Upper lobe of left lung (tissue), 6 donors: ENCODE results near the gene MYBL2. TPM values are rescaled to one million over a fixed set of nuclear protein-coding genes. Genes with fewer than 3 reads are reported as not detected.
A peak's percentile ranks its signal among the peaks of the same experiment; 100 is the strongest.

Source experiments
- ATAC-seq, 2 donors: fragments of 200-7000 bp; cut with Tn5 transposase; one replicate each; pipeline ENCODE4 v1.9.1; 2022; ENCODE audit warnings: mild to moderate bottlenecking in 2 of 2, moderate library complexity in 2 of 2; ENCODE audit not compliant: low FRiP score in 2 of 2
- DNase-seq, 2 donors: peaks; one replicate each; pipeline ENCODE4 v3.0.0-alpha.2; 2019 to 2020
- H3K27ac ChIP-seq, 4 donors: fragments of 200-600 bp; sonication (generic); one replicate each; pipeline ENCODE4 v1.5.1; 2016 to 2019
- H3K27me3 ChIP-seq, 4 donors: fragments of 200-600 bp; sonication (generic); one replicate each; pipeline ENCODE4 v1.5.1; 2017 to 2019
- H3K36me3 ChIP-seq, 4 donors: fragments of 200-600 bp; sonication (generic); one replicate each; pipeline ENCODE4 v1.5.1; 2016 to 2019
- H3K4me1 ChIP-seq, 4 donors: fragments of 200-600 bp; sonication (generic); one replicate each; pipeline ENCODE4 v1.5.1; 2018 to 2019
- H3K4me3 ChIP-seq, 4 donors: fragments of 200-600 bp; sonication (generic); one replicate each; pipeline ENCODE4 v1.5.1; 2017 to 2019; ENCODE audit warnings: mild to moderate bottlenecking in 2 of 4, moderate library complexity in 1 of 4
- H3K9me3 ChIP-seq, 4 donors: fragments of 200-600 bp; sonication (generic); one replicate each; pipeline ENCODE4 v1.5.1; 2018 to 2019
- CTCF ChIP-seq, 6 experiments: fragments of 450-650 bp in 4 of 6; fragments of 200-600 bp in 2 of 6; sonication (generic) in 2 of 6; IDR thresholded peaks; one replicate each; pipeline ENCODE4 v1.5.1; 2016 to 2019; ENCODE audit warnings: antibody characterized with exemption in 6 of 6
- EP300 ChIP-seq, 4 donors: sonication (generic); formaldehyde crosslinking; IDR thresholded peaks; one replicate each; pipeline ENCODE4 v1.5.1; 2017; ENCODE audit warnings: antibody characterized with exemption in 4 of 4, control low read depth in 2 of 4
- POLR2A ChIP-seq, 4 donors: fragments of 450-650 bp; IDR thresholded peaks; one replicate each; pipeline ENCODE4 v1.5.1; 2016 to 2017; ENCODE audit warnings: antibody characterized with exemption in 4 of 4, mild to moderate bottlenecking in 2 of 4
- POLR2AphosphoS5 ChIP-seq, 2 donors: sonication (generic); formaldehyde crosslinking; IDR thresholded peaks; one replicate each; pipeline ENCODE4 v1.5.1; 2017; ENCODE audit warnings: antibody characterized with exemption in 2 of 2
- WGBS, 2 donors: methylation state at CpG; one replicate each; pipeline ENCODE4 v1.1.5; 2017 to 2018; 5-methylcytosine and 5-hydroxymethylcytosine counted together
- total RNA-seq, 6 donors: library from RNA; depleted of rRNA in 4 of 6; stranded (reverse); fragments of >200 nt in 4 of 6; gene quantifications; one replicate each; pipeline versions ENCODE4 v1.1.0 to v1.2.1, GENCODE V29; 2016 to 2021
- donor health status: DM: no; HTN: no; CAD: no; lungs with moderate emphysema.
- donor health status: DM: no; HTN: yes; CAD: no; lungs with severe emphysema.

Gene MYBL2
- total RNA-seq, 6 donors from 2014 or later: under 0.01 to 3.5 (median 1.4) TPM

GRCh38 chr20:43716757-43717615, 50.1 kb downstream of the MYBL2 start:
- Histone ChIP-seq H3K4me1 (no peaks in the 10 kb centered on the region), H3K36me3 (no peaks in the 10 kb centered on the region), H3K27me3 (no peaks in the 10 kb centered on the region), H3K27ac (no peak overlapping the region), H3K4me3 (no peak overlapping the region), H3K9me3 (no peaks in the 10 kb centered on the region)
- 93 to 98% methylated on average over 12 of the region's 12 CpGs for WGBS, 2 donors
- DNase-seq (peak in 1 of 2 donors; percentile 42), ATAC-seq (no peak)
- TF ChIP-seq POLR2AphosphoS5 (IDR thresholded peaks at IDR 0.05) (no peak), CTCF (IDR thresholded peaks at IDR 0.05) (no peak), EP300 (IDR thresholded peaks at IDR 0.05) (no peak), POLR2A (IDR thresholded peaks at IDR 0.05) (no peak)

- no peak overlapping the region for H3K27ac ChIP-seq
- DNase-seq: no peak
- TF ChIP-seq EP300 (IDR thresholded peaks at IDR 0.05) (no peak), POLR2AphosphoS5 (IDR thresholded peaks at IDR 0.05) (no peak), POLR2A (IDR thresholded peaks at IDR 0.05) (no peak), CTCF (IDR thresholded peaks at IDR 0.05) (no peak)
- no peaks in the 10 kb centered on the region for H3K4me1 ChIP-seq
- ATAC-seq: no peak
- WGBS, 2 donors: 92 to 93% methylated on average over 4 of the region's 4 CpGs
- H3K36me3 ChIP-seq: no peaks in the 10 kb centered on the region
- H3K9me3 ChIP-seq: no peaks in the 10 kb centered on the region
- H3K27me3 ChIP-seq: no peaks in the 10 kb centered on the region
- no peak overlapping the region for H3K4me3 ChIP-seq
Measured at GRCh38 chr20:43717616-43717995, 50.7 kb downstream of the MYBL2 start.

- Histone ChIP-seq H3K9me3 (no peaks in the 10 kb centered on the region), H3K4me3 (no peak overlapping the region), H3K27ac (no peak overlapping the region), H3K27me3 (no peaks in the 10 kb centered on the region), H3K36me3 (no peaks in the 10 kb centered on the region), H3K4me1 (no peaks in the 10 kb centered on the region)
- TF ChIP-seq POLR2A (IDR thresholded peaks at IDR 0.05) (no peak), CTCF (IDR thresholded peaks at IDR 0.05) (no peak), EP300 (IDR thresholded peaks at IDR 0.05) (no peak), POLR2AphosphoS5 (IDR thresholded peaks at IDR 0.05) (no peak)
- DNase-seq (no peak), ATAC-seq (no peak)
- 78 to 100% methylated on average over 1 of the region's 1 CpG for WGBS, 2 donors
Measured at GRCh38 chr20:43720007-43720406, 53.1 kb downstream of the MYBL2 start.

GRCh38 chr20:43721097-43721428, 54.1 kb downstream of the MYBL2 start:
- Histone ChIP-seq H3K27me3 (no peaks in the 10 kb centered on the region), H3K4me3 (no peak overlapping the region), H3K36me3 (no peaks in the 10 kb centered on the region), H3K4me1 (no peaks in the 10 kb centered on the region), H3K9me3 (no peaks in the 10 kb centered on the region), H3K27ac (no peak overlapping the region)
- WGBS, 2 donors: 6 to 30% methylated on average over 2 of the region's 2 CpGs
- DNase-seq (no peak), ATAC-seq (no peak)
- TF ChIP-seq CTCF (IDR thresholded peaks at IDR 0.05): no peak
- TF ChIP-seq EP300 (IDR thresholded peaks at IDR 0.05): no peak
- TF ChIP-seq POLR2AphosphoS5 (IDR thresholded peaks at IDR 0.05): no peak
- no peak for TF ChIP-seq POLR2A (IDR thresholded peaks at IDR 0.05)
